WTC11 (cell line): Measurements from ENCODE around the gene ZACN.

Source experiments
- MYBL2 ChIP-seq: sonication (generic); formaldehyde crosslinking; IDR thresholded peaks from 2 replicates; pipeline ENCODE4 v1.8.1; 2023; ENCODE audit warnings: mild to moderate bottlenecking, moderate library complexity, missing genetic modification reagents
- NR2C2 ChIP-seq: sonication (generic); formaldehyde crosslinking; IDR thresholded peaks from 2 replicates; pipeline ENCODE4 v1.8.0; 2022; ENCODE audit warnings: mild to moderate bottlenecking, missing genetic modification reagents
- TCF7 ChIP-seq: sonication (generic); formaldehyde crosslinking; IDR thresholded peaks from 2 replicates; pipeline ENCODE4 v1.8.0; 2022; ENCODE audit warnings: mild to moderate bottlenecking, low read depth, missing genetic modification reagents, moderate library complexity
- TEAD1 ChIP-seq: sonication (generic); formaldehyde crosslinking; IDR thresholded peaks from 2 replicates; pipeline ENCODE4 v1.8.0; 2022; ENCODE audit warnings: mild to moderate bottlenecking, missing genetic modification reagents
- TF ChIP-seq, protein P1 (sequence below): fragments of 200-600 bp; IDR thresholded peaks from 2 replicates; pipeline ENCODE4 v1.8.0; 2022; ENCODE audit warnings: antibody characterized with exemption
- TF ChIP-seq, protein P2 (sequence below): sonication (generic); formaldehyde crosslinking; IDR thresholded peaks from 2 replicates; pipeline ENCODE4 v1.8.1; 2023; ENCODE audit warnings: mild to moderate bottlenecking, missing genetic modification reagents, moderate library complexity
- TF ChIP-seq, protein P3 (sequence below): sonication (generic); formaldehyde crosslinking; IDR thresholded peaks from 2 replicates; pipeline ENCODE4 v1.8.1; 2023; ENCODE audit warnings: mild to moderate bottlenecking, missing genetic modification reagents, borderline replicate concordance
- TF ChIP-seq, protein P4 (sequence below): sonication (generic); formaldehyde crosslinking; IDR thresholded peaks from 2 replicates; pipeline ENCODE4 v1.8.0; 2022; ENCODE audit warnings: mild to moderate bottlenecking, missing genetic modification reagents
- TF ChIP-seq, protein P5 (sequence below): sonication (generic); formaldehyde crosslinking; IDR thresholded peaks from 2 replicates; pipeline ENCODE4 v1.8.0; 2022; ENCODE audit warnings: mild to moderate bottlenecking, missing genetic modification reagents
- TF ChIP-seq, protein P6 (sequence below): sonication (generic); formaldehyde crosslinking; IDR thresholded peaks from 2 replicates; pipeline ENCODE4 v1.8.1; 2023; ENCODE audit warnings: mild to moderate bottlenecking, missing genetic modification reagents

DNA sequence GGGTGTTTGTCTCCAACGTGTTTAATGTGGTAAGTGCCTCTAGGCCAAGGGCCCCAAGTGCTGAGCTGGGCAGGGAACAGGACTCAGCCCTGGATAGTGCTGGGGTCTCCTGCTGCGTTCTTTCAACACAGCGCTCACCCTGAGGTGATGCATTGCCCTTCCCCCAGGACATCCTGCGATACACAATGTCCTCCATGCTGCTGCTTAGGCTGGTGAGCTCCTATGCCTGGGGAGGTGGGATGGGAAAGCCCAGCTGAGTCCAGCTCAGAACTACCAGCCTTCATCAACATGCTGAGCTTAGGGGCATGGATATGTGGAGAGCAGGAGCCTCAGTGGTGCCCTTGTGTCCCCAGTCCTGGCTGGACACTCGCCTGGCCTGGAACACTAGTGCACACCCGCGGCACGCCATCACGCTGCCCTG lies 563 bp downstream of the ZACN start:
- TF ChIP-seq TEAD1 (no peak), NR2C2 (CRISPR knock-in tag) (no peak), TCF7 (CRISPR knock-in tag) (no peak), MYBL2 (no peak)
- TF ChIP-seq, protein P1, sequence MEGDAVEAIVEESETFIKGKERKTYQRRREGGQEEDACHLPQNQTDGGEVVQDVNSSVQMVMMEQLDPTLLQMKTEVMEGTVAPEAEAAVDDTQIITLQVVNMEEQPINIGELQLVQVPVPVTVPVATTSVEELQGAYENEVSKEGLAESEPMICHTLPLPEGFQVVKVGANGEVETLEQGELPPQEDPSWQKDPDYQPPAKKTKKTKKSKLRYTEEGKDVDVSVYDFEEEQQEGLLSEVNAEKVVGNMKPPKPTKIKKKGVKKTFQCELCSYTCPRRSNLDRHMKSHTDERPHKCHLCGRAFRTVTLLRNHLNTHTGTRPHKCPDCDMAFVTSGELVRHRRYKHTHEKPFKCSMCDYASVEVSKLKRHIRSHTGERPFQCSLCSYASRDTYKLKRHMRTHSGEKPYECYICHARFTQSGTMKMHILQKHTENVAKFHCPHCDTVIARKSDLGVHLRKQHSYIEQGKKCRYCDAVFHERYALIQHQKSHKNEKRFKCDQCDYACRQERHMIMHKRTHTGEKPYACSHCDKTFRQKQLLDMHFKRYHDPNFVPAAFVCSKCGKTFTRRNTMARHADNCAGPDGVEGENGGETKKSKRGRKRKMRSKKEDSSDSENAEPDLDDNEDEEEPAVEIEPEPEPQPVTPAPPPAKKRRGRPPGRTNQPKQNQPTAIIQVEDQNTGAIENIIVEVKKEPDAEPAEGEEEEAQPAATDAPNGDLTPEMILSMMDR, result no peak
- TF ChIP-seq, protein P2, sequence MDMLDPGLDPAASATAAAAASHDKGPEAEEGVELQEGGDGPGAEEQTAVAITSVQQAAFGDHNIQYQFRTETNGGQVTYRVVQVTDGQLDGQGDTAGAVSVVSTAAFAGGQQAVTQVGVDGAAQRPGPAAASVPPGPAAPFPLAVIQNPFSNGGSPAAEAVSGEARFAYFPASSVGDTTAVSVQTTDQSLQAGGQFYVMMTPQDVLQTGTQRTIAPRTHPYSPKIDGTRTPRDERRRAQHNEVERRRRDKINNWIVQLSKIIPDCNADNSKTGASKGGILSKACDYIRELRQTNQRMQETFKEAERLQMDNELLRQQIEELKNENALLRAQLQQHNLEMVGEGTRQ, result no peak
- TF ChIP-seq, protein P3, sequence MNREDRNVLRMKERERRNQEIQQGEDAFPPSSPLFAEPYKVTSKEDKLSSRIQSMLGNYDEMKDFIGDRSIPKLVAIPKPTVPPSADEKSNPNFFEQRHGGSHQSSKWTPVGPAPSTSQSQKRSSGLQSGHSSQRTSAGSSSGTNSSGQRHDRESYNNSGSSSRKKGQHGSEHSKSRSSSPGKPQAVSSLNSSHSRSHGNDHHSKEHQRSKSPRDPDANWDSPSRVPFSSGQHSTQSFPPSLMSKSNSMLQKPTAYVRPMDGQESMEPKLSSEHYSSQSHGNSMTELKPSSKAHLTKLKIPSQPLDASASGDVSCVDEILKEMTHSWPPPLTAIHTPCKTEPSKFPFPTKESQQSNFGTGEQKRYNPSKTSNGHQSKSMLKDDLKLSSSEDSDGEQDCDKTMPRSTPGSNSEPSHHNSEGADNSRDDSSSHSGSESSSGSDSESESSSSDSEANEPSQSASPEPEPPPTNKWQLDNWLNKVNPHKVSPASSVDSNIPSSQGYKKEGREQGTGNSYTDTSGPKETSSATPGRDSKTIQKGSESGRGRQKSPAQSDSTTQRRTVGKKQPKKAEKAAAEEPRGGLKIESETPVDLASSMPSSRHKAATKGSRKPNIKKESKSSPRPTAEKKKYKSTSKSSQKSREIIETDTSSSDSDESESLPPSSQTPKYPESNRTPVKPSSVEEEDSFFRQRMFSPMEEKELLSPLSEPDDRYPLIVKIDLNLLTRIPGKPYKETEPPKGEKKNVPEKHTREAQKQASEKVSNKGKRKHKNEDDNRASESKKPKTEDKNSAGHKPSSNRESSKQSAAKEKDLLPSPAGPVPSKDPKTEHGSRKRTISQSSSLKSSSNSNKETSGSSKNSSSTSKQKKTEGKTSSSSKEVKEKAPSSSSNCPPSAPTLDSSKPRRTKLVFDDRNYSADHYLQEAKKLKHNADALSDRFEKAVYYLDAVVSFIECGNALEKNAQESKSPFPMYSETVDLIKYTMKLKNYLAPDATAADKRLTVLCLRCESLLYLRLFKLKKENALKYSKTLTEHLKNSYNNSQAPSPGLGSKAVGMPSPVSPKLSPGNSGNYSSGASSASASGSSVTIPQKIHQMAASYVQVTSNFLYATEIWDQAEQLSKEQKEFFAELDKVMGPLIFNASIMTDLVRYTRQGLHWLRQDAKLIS (CRISPR knock-in tag), result no peak
- TF ChIP-seq, protein P4, sequence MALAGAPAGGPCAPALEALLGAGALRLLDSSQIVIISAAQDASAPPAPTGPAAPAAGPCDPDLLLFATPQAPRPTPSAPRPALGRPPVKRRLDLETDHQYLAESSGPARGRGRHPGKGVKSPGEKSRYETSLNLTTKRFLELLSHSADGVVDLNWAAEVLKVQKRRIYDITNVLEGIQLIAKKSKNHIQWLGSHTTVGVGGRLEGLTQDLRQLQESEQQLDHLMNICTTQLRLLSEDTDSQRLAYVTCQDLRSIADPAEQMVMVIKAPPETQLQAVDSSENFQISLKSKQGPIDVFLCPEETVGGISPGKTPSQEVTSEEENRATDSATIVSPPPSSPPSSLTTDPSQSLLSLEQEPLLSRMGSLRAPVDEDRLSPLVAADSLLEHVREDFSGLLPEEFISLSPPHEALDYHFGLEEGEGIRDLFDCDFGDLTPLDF (CRISPR knock-in tag), result no peak
- TF ChIP-seq, protein P5, sequence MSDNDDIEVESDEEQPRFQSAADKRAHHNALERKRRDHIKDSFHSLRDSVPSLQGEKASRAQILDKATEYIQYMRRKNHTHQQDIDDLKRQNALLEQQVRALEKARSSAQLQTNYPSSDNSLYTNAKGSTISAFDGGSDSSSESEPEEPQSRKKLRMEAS (CRISPR knock-in tag), result no peak
- TF ChIP-seq, protein P6, sequence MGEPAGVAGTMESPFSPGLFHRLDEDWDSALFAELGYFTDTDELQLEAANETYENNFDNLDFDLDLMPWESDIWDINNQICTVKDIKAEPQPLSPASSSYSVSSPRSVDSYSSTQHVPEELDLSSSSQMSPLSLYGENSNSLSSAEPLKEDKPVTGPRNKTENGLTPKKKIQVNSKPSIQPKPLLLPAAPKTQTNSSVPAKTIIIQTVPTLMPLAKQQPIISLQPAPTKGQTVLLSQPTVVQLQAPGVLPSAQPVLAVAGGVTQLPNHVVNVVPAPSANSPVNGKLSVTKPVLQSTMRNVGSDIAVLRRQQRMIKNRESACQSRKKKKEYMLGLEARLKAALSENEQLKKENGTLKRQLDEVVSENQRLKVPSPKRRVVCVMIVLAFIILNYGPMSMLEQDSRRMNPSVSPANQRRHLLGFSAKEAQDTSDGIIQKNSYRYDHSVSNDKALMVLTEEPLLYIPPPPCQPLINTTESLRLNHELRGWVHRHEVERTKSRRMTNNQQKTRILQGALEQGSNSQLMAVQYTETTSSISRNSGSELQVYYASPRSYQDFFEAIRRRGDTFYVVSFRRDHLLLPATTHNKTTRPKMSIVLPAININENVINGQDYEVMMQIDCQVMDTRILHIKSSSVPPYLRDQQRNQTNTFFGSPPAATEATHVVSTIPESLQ (CRISPR knock-in tag), result no peak
